Occipital lobe (tissue), 2 donors: ENCODE data around the gene SWAP70. TPM values are rescaled to one million over a fixed set of nuclear protein-coding genes. Genes with fewer than 3 reads are reported as not detected.
"Not testable (repeated sequence)": the region's sequence is repeated elsewhere in the genome, so short reads cannot be mapped to it uniquely, and the experiment has no call there.

Source experiments
- DNase-seq: peaks from one replicate; lab custom pipeline; 2025; lab: John Stamatoyannopoulos, UW
- total RNA-seq: library from RNA; depleted of rRNA; stranded (reverse); fragments of >200 nt; gene quantifications from one replicate; pipeline ENCODE4 v1.2.3, GENCODE V29; 2014

SWAP70 gene
- total RNA-seq, 1 donor from 2014 or later: 13.7 TPM

DNA sequence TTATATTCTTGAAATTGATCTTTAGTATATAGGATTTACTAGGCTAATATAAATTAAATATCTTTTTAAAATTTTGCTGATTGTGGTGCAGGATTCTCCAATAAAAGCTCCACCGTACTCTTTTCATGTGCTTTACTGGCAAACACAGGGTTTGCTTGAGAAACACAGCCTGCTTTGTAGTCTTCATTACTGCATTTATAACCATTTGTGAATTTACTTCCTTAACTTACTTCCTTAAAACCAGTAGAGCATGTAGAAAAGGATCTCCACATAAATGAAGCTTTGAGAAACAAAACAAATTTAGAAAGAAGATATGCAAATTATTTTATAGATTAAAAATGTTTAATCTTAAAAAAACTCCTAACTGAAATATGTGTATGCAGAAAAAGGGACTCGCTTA lies 28.8 kb downstream of the SWAP70 start:
- DNase-seq: no peak

DNA sequence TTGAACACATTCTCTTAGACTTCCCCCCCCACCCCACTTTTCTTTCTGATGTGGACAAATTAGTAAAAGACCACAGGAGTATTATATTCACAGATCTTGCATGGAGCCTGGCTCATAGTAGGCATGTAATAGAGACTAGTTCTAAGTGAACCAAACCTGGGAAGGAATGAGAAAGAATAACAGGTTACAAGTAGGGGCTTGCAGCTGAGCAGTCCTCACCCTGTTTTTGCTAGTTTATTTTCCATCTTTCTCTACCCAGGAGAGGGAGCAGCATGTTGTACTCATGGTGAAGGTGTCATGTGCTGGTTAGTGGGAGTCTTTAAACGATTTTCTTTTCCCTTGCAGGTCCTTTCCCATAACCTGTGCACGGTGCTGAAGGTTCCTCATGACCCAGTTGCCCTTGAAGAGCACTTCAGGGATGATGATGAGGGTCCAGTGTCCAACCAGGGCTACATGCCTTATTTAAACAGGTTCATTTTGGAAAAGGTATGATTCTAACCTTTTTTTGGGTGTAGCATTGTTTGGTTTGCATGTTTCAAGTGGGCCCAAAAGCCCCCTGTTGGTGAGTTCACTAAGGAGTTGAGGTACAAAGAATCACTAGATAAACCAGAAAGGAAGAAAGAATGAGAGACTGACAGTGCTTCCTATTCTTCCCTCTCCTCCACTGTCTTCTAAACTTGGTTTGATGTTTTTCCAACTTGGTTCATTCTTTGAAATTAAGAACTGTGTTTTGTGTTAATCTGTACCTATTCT lies 30.1 kb downstream of the SWAP70 start:
- DNase-seq: no peak

DNA sequence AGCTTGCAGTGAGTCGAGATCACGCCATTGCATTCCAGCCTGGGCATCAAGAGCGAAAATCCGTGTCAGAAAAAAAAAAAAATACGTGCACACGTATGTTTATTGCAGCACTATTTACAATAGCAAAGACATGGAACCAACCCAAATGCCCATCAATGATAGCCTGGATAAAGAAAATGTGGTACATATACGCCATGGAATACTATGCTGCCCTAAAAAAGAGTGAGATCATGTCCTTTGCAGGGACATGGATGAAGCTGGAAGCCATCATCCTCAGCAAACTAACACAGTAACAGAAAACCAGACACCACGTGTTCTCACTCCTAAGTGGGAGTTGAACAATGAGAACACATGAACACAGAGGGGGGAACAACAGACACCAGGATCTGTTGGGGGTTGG lies 31.4 kb downstream of the SWAP70 start:
- DNase-seq: not testable (repeated sequence)

DNA sequence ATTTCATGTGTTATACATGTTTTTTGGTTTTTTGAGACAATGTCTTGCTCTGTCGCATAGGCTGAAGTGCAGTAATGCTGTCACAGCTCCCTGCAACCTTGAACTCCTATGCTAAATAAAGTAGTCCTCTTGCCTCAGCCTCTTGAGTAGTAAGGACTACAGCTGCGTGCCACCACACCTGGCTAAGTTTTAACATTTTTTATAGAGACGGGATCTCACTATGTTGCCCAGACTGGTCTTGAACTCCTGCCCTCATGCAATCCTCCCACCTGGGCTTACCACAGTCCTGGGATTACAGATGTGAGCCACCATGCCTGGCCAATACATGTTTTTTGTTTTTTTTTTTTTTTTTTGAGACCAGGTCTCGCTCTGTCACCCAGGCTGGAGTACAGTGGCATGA lies 33.9 kb downstream of the SWAP70 start:
- no peak for DNase-seq

DNA sequence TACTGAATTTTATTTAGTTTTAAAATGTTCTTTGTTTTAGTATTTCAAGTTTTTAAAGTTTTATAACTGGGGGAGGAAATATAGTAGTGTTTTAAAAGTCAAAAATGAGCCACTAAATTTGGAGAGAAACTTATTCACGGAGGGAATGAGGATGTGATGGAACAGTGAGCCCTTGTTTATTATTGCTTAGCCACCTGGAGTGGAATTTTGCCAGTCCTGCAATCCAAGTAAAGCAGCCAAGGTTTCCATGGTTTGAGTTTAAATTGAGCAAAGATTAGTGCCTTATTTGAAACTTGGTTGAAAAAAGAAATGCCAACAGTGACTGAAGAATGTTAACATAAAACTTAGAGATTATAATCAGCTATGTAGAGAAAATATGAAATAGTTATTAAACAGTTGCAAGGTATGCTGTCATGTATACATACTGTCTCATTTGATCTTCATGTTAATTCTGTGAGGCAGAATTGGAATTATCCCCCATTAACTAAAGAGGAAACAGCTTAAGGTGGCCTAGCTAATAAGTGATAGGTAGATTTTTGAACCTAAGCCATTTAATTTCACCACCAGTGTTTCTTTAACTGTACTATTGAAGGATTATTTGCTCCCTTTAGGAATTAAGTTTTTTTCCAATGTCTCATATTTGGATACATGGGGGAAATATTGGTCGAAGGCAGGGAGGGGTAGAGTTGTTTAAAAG lies 36.4 kb downstream of the SWAP70 start:
- no peak for DNase-seq

- DNase-seq: no peak
Observed at GRCh38 chr11:9701799-9702198, 37.9 kb downstream of the SWAP70 start.

DNA sequence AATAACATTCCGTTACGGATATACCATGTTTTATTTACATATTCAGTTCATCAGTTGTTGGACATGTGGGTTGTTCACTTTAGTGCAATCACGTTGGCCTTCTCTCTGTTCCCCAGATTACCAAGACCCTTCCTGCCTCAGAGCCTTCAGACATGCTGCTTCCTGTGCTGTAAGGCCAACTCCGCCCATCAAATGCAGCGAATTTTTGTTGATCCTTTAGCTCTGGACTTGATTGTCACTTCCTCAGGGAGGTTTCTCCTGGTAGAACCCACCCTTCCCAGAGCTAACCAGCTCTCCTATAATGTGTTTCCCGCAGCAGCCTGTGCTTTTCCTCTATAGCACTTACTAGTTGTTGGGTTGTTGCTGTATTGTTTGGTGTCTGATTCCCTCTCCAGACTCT lies 39.4 kb downstream of the SWAP70 start:
- no peak for DNase-seq

GRCh38 chr11:9704037-9704436 lies 40.2 kb downstream of the SWAP70 start:
- no peak for DNase-seq

- no peak for DNase-seq
Observed at GRCh38 chr11:9704620-9705019, 40.7 kb downstream of the SWAP70 start.

GRCh38 chr11:9705361-9705760 lies 41.5 kb downstream of the SWAP70 start:
- not testable (repeated sequence) for DNase-seq

DNA sequence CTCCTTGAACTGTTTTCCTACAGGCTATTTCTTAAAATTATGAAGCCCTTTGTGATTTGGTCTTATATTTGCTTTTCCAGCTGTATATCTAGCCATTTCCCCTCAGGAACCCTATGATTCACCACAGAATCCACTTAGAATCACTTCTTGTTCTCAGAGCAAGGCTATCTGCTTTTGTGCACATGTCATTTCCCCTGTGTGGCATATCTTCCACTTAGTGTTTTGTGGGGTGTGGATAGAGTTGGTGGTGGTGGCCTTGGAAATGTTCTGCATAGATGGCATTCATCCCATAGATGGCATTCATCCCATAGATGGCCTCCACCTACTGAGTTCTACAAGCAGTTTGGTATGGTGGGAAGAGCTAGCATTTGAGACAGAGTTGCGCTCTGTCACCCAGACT lies 44.7 kb downstream of the SWAP70 start:
- DNase-seq: no peak

GRCh38 chr11:9710223-9710622 lies 46.3 kb downstream of the SWAP70 start:
- DNase-seq: no peak

DNA sequence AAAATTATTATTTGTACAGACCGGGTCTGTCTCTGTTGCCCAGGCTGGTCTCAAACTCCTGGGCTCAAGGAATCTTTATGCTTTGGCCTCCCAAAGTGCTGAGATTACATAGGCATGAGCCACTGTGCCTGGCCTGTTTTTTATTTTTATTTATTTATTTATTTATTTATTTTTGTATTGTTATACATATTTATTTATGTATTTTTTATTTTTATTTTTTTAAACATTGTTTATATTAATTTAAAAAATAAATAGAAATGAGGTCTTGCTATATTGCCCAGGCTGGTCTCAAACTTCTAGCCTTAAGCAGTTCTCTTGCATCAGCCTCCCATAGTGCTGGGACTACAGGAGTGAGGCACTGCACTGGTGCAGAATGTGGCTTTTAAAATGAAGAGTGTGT lies 47.0 kb downstream of the SWAP70 start:
- no peak for DNase-seq

DNA sequence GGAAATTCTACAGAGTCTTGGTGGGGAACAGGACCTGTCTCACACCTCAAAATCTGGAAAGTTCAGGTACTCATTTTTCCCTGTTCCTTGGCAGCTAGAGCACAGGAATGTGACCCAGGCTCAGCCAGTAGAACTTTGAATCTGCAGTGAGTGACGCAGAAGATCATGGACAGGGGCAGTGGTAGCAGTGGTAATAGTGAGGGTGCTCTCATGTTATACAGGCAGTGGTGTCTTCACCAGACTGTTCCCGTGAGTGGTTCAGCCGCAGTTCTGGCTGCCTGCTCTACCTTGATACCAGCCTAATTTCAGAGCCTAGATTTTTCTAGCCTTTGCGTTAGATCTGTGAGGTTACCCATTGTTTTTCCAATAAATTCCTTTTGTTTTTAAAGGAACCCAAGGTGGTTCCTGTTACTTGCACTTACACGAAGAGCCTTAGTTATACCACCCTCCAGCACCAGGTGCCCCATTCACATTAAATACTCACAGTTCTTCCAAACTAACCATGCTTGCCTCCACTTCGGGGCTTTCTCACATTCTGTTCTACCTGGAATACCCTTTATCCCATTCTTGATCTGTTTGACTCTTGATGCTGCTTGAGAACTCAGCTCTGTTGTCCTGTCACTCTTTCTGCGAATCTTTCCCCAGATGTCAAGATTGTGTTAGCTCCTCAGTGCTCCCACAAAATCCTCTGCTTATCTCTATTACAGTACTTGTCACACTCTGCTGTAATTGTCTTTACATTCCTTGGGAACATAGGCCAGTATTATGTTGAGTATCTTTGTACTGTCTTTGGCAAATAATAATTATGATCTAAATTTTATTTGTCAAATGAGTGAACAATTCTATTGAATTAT lies 47.8 kb downstream of the SWAP70 start:
- no peak for DNase-seq

GRCh38 chr11:9714272-9714940 lies 50.5 kb downstream of the SWAP70 start:
- no peak for DNase-seq

DNA sequence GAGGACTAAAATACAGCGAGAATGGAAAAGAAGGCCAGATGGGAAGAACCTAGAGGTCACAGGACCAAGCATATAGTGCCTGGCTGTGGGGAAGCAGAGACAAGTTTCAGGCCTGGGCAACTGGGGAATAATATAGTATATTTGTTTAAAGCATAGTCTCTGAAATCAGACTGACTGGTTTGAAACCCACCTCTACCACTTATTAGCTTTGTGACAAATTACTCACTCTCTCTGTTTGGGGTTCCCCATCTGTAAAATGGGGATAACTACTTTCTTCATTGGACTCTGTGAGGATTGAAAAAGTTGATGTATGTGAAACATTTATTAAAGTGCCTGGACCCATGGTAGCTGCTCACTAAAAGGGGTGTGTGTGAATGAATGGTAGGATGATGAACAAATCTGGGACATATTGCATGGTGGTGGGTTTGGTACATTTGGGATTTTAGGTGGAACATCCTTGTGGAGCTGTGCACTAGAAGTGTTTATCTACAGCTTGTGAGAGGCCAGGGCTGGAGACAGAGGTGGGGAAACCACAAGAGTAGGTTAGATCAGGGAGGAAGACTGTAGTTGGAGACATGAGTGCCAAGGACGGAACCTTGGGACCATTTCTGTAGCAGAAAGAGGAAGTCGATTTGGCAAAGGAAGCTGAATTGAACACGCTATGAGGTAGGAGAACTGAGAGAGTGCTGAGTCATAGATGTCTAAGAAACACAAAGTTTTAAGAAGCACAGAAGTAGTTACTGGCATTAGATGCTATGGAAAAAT lies 52.6 kb downstream of the SWAP70 start:
- DNase-seq: no peak

DNA sequence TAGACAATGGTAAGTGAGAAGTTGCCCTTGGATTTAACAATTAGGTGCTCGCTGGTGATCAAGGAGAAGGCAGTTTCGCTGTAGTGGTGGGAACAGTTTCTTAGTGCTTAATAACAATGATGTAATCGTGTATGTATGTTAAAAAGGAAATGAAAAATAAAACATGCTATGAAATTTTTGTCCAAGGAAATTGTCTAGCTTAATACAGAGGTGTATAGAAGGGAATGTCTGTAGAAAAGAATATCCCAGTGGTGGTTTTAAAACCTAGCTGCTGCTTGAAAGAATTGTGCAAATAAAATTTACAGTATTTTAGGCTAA lies 53.1 kb downstream of the SWAP70 start:
- DNase-seq: no peak

GRCh38 chr11:9717719-9718118 lies 53.8 kb downstream of the SWAP70 start:
- no peak for DNase-seq

- no peak for DNase-seq
Observed at GRCh38 chr11:9718147-9718546, 54.3 kb downstream of the SWAP70 start.

GRCh38 chr11:9719566-9720289 lies 55.9 kb downstream of the SWAP70 start:
- DNase-seq: no peak

- no peak for DNase-seq
Observed at GRCh38 chr11:9720290-9720630, 56.4 kb downstream of the SWAP70 start.
